GM10248 (cell line): Measurements from ENCODE around the gene DEK.

Experiments used
- CTCF ChIA-PET: fragments of 300-600 bp; sonication (Branson Sonifier 250); formaldehyde crosslinking; extraction: SDS; loops from one replicate; lab custom pipeline; 2021; ENCODE audit warnings: antibody characterized with exemption; lab: Yijun Ruan, JAX
- POLR2A ChIA-PET: fragments of 350-650 bp; sonication (Branson Sonifier 250); formaldehyde crosslinking; extraction: SDS; loops from one replicate; lab custom pipeline; 2020; ENCODE audit warnings: antibody characterized with exemption; lab: Yijun Ruan, JAX
- DNase-seq: peaks from one replicate; pipeline ENCODE4 v3.0.0; 2012; ENCODE audit errors: extremely low spot score
- CTCF ChIP-seq: IDR thresholded peaks from 2 replicates; pipeline ENCODE4 v1.5.1; 2012; ENCODE audit warnings: mild to moderate bottlenecking, low read depth; ENCODE audit errors: extremely low read depth, missing control alignments, control extremely low read depth

DEK gene

DNA sequence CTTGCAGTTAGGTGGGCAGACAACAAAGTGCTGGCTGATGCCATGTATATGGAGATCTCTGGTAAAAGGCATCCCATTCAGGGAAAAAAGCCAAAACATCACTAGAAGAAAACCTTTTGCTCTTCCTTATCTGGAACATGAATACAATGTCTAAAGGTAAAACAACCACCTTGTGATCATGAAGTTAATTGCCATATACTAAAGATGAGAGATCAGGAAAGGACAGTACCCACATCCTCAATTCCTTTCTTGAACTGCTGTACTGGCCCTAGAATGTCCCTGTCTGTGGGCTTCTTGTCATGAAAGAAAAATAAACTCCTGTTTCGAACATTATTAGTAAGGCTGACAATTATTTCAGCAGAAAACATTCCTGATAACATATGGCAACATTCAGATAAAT lies 19.3 kb downstream of the DEK start:
- CTCF ChIA-PET: no interaction called here
- POLR2A ChIA-PET: no interaction called here
- no peak for TF ChIP-seq CTCF
- no peak for DNase-seq

- ChIA-PET POLR2A (no interaction called here), CTCF (no interaction called here)
- no peak for DNase-seq
- TF ChIP-seq CTCF: no peak
These were observed 20.1 kb downstream of the DEK start for GRCh38 chr6:18244251-18244650.

- TF ChIP-seq CTCF: no peak
- DNase-seq: no peak
- ChIA-PET POLR2A (no interaction called here), CTCF (no interaction called here)
These were observed 20.9 kb downstream of the DEK start for GRCh38 chr6:18243302-18243893.

DNA sequence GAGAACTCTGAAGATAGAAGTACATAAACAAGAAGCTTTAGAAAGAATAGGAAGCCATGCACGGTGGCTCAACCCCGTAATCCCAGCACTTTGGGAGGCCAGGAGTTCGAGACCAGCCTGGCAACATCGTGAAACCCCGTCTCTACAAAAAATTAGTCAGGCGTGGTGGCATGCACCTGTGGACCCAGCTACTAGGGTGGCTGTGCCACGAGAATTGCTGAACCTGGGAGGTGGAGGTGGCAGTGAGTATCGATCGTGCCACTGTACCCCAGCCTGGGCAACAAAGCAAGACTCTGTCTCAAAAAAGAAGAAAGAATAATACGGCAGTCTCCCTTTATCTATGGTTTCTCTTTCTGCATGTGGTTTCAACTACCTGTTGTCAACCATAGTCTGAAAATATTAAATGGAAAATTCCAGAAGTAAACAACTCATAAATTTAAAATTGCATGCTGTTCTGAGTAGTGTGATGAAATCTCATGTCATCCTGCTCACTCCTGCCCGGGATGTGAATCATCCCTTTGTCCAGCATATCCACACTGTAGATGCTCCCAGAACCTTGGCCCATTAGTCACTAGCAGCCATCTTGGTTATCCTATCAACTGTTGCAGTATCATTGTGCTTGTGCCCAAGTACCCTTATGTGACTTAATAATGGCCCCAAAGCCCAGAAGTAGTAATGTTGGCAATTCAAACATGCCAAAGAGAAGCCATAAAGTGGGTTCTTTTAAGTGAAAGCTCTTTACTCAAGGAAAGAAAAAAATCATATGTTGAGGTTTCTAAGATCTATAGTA lies 22.1 kb downstream of the DEK start:
- DNase-seq: no peak
- TF ChIP-seq CTCF: no peak
- POLR2A ChIA-PET: no interaction called here
- CTCF ChIA-PET: interaction anchor here (0.7 to 2.6 kb wide), 9 partner anchors 10 to 120 kb away, joined by 3 to 9 read pairs (median 4); partner anchors contain the start of gene NHLRC1

DNA sequence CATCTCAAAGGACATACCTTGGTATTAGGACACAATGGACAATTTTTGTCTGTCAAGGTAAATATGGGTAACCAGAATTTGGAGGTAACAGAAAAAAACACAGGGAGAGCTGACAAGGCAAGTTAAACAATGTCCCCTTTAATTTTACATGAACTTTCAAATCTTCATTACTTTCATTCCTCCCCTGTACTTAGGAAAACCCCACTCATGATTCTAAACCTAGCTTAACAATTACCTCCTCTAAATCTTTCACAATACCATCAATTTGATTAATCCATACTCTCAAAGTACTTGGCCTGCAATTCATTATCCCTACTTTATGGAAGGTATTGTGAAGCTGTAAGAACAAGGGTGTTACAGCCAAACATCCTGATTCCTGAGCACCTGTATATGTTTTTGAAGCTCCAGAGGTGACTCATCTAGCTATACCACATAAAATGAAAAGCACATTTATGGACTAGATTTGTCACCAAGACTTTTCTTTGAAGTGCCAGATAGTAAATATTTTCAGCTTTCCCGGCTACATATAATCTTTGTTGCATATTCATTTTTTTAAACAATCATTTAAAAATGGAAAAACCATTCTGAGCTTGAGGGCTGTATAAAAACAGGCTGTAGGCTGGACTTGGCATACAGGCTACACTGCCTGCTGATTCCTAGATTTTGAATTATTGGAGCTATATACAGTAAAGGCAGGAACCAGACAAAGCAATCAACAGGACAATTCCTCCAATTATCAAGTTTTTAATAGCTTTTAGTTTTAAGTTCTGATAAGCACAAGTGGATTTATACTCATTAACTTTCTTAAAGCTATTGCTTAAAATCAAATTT lies 22.9 kb downstream of the DEK start:
- TF ChIP-seq CTCF: no peak
- DNase-seq: no peak
- CTCF ChIA-PET: interaction anchor here (0.7 to 2.6 kb wide), 9 partner anchors 10 to 119 kb away, joined by 3 to 9 read pairs (median 4); partner anchors contain the start of gene NHLRC1
- POLR2A ChIA-PET: no interaction called here

- no peak for TF ChIP-seq CTCF
- ChIA-PET CTCF (interaction anchor here (2.6 kb wide), 1 partner anchor 14 kb away, joined by 9 read pairs; no protein-coding TSS in a partner anchor), POLR2A (no interaction called here)
- DNase-seq: no peak
These were observed 24.1 kb downstream of the DEK start for GRCh38 chr6:18240230-18240629.
